ENCODE data around the gene P2RY14. TPM values are rescaled to one million over a fixed set of nuclear protein-coding genes. Genes with fewer than 3 reads are reported as not detected.

The P2RY14 gene
- total RNA-seq, 1 experiment from 2014 or later = not detected

DNA sequence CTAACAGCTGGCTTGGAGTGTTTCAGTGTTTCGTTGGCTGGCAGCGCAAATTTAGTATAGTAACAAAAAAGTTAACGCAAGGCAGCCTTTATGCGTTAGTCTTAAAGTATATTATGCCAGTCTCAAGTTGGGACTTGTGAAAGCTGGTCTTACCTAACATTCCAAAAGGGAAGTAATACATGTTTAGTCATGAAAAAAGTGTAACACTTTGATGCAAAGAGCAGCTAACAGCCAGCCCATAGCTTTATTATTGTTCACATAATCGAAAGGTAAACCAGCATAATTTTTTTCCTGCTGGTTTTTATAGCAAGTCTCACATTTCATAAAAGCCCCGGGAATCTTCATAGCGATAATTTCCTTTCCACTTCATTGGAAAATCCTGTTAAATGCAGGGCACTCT lies 40.6 kb upstream of the P2RY14 start:
- no peaks in the 10 kb centered on the region for H3K36me3 ChIP-seq (ENCODE audit: low read depth)
- H4K20me1 ChIP-seq (ENCODE audit: insufficient read depth) = no peaks in the 10 kb centered on the region
- ChIA-PET CTCF (no interaction called here), POLR2A (ENCODE audit: unreplicated experiment) (no interaction called here)
- intact Hi-C loops (cut with micrococcal nuclease; ENCODE audit: unreplicated experiment) = no loop called here
- no peak overlapping the region for H2AFZ ChIP-seq
- H3K4me2 ChIP-seq = no peak overlapping the region
- H3K9me3 ChIP-seq (ENCODE audit: insufficient read depth, low read depth) = no peaks in the 10 kb centered on the region
- no peaks in the 10 kb centered on the region for H3K27me3 ChIP-seq (ENCODE audit: insufficient read depth, low read depth)
- TF ChIP-seq EZH2 (IDR thresholded peaks at IDR 0.05; ENCODE audit: low read depth) = no peak
- no TSS peak for BruUV-seq (replicated peaks)
- H3K27ac ChIP-seq = no peak overlapping the region; the same call in 1 of the 2 replicates
- H3F3A ChIP-seq (ENCODE audit: insufficient read depth, low read depth) = peaks cover 23% of the 10 kb centered on the region; the same call in 1 of the 2 replicates
- no peak overlapping the region for H3K4me3 ChIP-seq
- no peaks in the 10 kb centered on the region for H3K9me2 ChIP-seq (ENCODE audit: insufficient read depth)
- peaks cover 23% of the 10 kb centered on the region for H3K79me2 ChIP-seq (ENCODE audit: low read depth)
- H3K4me1 ChIP-seq (replicated peaks; ENCODE audit: insufficient read depth) = peaks cover 55% of the 10 kb centered on the region
- no peak for DNase-seq

DNA sequence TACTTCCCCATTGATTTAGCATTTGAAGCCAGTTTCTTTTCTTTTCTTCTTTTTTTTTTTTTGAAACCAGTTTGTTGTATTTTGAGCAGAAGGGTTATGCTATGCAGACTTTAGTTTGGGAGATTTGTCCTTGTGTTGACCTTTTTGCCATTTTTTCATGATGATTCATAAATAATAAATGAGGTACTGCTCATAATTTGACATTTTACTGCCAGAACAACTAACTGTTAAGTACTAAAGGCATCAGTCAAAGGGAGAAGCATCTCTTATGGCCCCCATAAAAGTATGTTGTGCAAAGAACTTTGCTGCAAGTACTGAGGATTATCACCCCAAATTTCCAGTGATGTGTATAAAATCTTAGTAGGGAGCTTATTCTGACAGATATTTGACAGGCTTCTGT lies 40.0 kb upstream of the P2RY14 start:
- Histone ChIP-seq H3F3A (ENCODE audit: insufficient read depth, low read depth) (peaks cover 23% of the 10 kb centered on the region; the same call in 1 of the 2 replicates), H3K79me2 (ENCODE audit: low read depth) (peaks cover 30% of the 10 kb centered on the region), H3K4me1 (replicated peaks; ENCODE audit: insufficient read depth) (peaks cover 58% of the 10 kb centered on the region), H4K20me1 (ENCODE audit: insufficient read depth) (no peaks in the 10 kb centered on the region), H3K4me2 (peak overlapping the region; percentile 30), H2AFZ (no peak overlapping the region), H3K27me3 (ENCODE audit: insufficient read depth, low read depth) (no peaks in the 10 kb centered on the region), H3K27ac (peak overlapping the region; percentile 93), H3K36me3 (ENCODE audit: low read depth) (no peaks in the 10 kb centered on the region), H3K9me2 (ENCODE audit: insufficient read depth) (no peaks in the 10 kb centered on the region), H3K9me3 (ENCODE audit: insufficient read depth, low read depth) (no peaks in the 10 kb centered on the region), H3K4me3 (no peak overlapping the region)
- ChIA-PET POLR2A (ENCODE audit: unreplicated experiment) (no interaction called here), CTCF (interaction anchor here (0.5 to 0.7 kb wide), 2 partner anchors 13 to 14 kb away, joined by 3 read pairs; no protein-coding TSS in a partner anchor)
- BruUV-seq (replicated peaks) = no TSS peak
- DNase-seq = no peak
- intact Hi-C loops (cut with micrococcal nuclease; ENCODE audit: unreplicated experiment) = no loop called here
- no peak for TF ChIP-seq EZH2 (IDR thresholded peaks at IDR 0.05; ENCODE audit: low read depth)
- TF ChIP-seq, protein P1, sequence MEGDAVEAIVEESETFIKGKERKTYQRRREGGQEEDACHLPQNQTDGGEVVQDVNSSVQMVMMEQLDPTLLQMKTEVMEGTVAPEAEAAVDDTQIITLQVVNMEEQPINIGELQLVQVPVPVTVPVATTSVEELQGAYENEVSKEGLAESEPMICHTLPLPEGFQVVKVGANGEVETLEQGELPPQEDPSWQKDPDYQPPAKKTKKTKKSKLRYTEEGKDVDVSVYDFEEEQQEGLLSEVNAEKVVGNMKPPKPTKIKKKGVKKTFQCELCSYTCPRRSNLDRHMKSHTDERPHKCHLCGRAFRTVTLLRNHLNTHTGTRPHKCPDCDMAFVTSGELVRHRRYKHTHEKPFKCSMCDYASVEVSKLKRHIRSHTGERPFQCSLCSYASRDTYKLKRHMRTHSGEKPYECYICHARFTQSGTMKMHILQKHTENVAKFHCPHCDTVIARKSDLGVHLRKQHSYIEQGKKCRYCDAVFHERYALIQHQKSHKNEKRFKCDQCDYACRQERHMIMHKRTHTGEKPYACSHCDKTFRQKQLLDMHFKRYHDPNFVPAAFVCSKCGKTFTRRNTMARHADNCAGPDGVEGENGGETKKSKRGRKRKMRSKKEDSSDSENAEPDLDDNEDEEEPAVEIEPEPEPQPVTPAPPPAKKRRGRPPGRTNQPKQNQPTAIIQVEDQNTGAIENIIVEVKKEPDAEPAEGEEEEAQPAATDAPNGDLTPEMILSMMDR (conservative IDR thresholded peaks at IDR 0.05) = no peak

DNA sequence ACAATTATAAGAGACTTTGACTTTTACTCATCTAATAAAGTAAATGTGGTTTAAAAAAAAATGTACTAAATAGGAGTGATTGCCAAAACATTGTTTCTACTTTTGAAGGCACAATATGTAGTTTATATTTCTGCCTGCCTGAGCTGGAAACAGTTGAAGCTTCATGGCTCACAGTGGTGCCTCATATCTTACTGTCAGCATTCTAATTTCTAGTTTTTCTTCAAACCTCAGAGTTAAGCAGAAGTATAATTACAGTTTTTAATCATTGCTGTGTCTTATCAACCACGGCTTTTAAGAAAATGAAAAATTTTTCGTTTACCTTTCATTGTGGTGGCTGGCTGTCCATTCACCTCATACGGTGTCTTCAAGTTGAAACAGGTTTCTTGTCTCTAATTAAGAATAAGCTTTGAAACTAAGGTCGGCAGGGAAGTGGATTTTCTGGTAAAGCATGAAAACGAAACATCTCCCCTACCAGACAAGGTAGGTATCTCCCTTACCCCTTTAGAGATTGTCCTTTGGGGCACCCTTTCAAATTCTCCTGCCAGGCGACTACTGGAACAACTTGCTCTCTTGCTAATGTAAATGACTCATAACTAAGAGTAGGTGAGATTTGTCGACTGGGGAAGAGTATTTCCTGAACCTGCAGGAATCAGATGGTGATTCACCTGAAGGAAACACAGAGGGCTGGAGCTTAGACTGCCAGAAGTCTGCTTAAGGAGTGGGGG lies 38.1 kb upstream of the P2RY14 start, which contains the start of gene GPR87:
Gene GPR87 (minus strand): TSS at position 554 of the 725 bp plus-strand sequence. CDS start 16,720 bp downstream, outside the sequence.
- H4K20me1 ChIP-seq (ENCODE audit: insufficient read depth) = no peaks in the 10 kb centered on the region
- peak within 1 kb of the TSS; percentile 57 for H3K4me3 ChIP-seq
- H3K27me3 ChIP-seq (ENCODE audit: insufficient read depth, low read depth) = no peaks in the 10 kb centered on the region
- ChIA-PET CTCF (interaction anchor here (0.6 kb wide), 3 partner anchors 12 to 309 kb away, joined by 3 read pairs; no protein-coding TSS in a partner anchor), POLR2A (ENCODE audit: unreplicated experiment) (interaction anchor here (0.5 to 1.1 kb wide), 6 partner anchors 9 to 552 kb away, joined by 3 to 18 read pairs (median 6); no protein-coding TSS in a partner anchor)
- H3K9me2 ChIP-seq (ENCODE audit: insufficient read depth) = no peaks in the 10 kb centered on the region
- peak; percentile 63 to 98 for DNase-seq
- H3K36me3 ChIP-seq (ENCODE audit: low read depth) = no peaks in the 10 kb centered on the region
- peak within 1 kb of the TSS; percentile 79 for H3K4me2 ChIP-seq
- H3F3A ChIP-seq (ENCODE audit: insufficient read depth, low read depth) = peaks cover 23% of the 10 kb centered on the region; the same call in 1 of the 2 replicates
- H3K79me2 ChIP-seq (ENCODE audit: low read depth) = peaks cover 37% of the 10 kb centered on the region
- peaks cover 53% of the 10 kb centered on the region for H3K4me1 ChIP-seq (replicated peaks; ENCODE audit: insufficient read depth)
- no peaks in the 10 kb centered on the region for H3K9me3 ChIP-seq (ENCODE audit: insufficient read depth, low read depth)
- TF ChIP-seq, protein P1 (conservative IDR thresholded peaks at IDR 0.05) = no peak
- no peak for TF ChIP-seq EZH2 (IDR thresholded peaks at IDR 0.05; ENCODE audit: low read depth)
- intact Hi-C loops (cut with micrococcal nuclease; ENCODE audit: unreplicated experiment) = loop anchor here (1.0 kb wide), 1 partner anchor 11 kb away; no protein-coding TSS in a partner anchor
- TSS peak; percentile 54 for BruUV-seq (replicated peaks)
- H3K27ac ChIP-seq = peak within 1 kb of the TSS; percentile 93
- H2AFZ ChIP-seq = 0 out of 2 replicates have a peak within 1 kb of the TSS, but pooled peaks have one; percentile 21

Measured in PC-9 (cell line).